DND-41 (cell line): ENCODE data around the gene ALDH16A1.

Experiments
- ATAC-seq: fragments of 200-7000 bp; cut with Tn5 transposase; 3 replicates; pipeline ENCODE4 v1.9.1; 2021; ENCODE audit warnings: low read depth; ENCODE audit not compliant: insufficient read depth
- DNase-seq: peaks from one replicate; pipeline ENCODE4 v3.0.0-alpha.2; 2020
- H2AFZ ChIP-seq: 2 replicates; pipeline ENCODE4 v1.6.0; 2012; ENCODE audit warnings: low read depth, low read length
- H3K27ac ChIP-seq: 2 replicates; pipeline ENCODE4 v1.5.1; 2012; ENCODE audit warnings: low read length, inconsistent platforms
- H3K27me3 ChIP-seq: fragments of 200-600 bp; sonication (generic); 2 replicates; pipeline ENCODE4 v1.6.0; 2012; ENCODE audit warnings: low read length, mild to moderate bottlenecking, inconsistent platforms; ENCODE audit not compliant: insufficient read depth, poor library complexity
- H3K36me3 ChIP-seq: 2 replicates; pipeline ENCODE4 v1.5.1; 2012; ENCODE audit warnings: low read length, inconsistent platforms; ENCODE audit not compliant: insufficient read depth
- H3K4me1 ChIP-seq: 2 replicates; pipeline ENCODE4 v1.5.1; 2012; ENCODE audit warnings: mild to moderate bottlenecking, low read length; ENCODE audit not compliant: insufficient read depth
- H3K4me2 ChIP-seq: 2 replicates; pipeline ENCODE4 v1.6.0; 2012; ENCODE audit warnings: mild to moderate bottlenecking, moderate library complexity, low read length, inconsistent platforms; ENCODE audit not compliant: insufficient read depth
- H3K4me3 ChIP-seq, 2 experiments: fragments of 200-600 bp in 1 of 2; shearing (Covaris generic) in 1 of 2; 2 replicates each; pipeline ENCODE4 v1.5.1; 2012 to 2016; ENCODE audit warnings: inconsistent platforms in 2 of 2, low read length in 2 of 2, mild to moderate bottlenecking in 2 of 2, low read depth in 1 of 2, moderate library complexity in 1 of 2
- H3K79me2 ChIP-seq: 2 replicates; pipeline ENCODE4 v1.6.0; 2012; ENCODE audit warnings: low read length, inconsistent platforms; ENCODE audit not compliant: insufficient read depth
- H3K9ac ChIP-seq: 2 replicates; pipeline ENCODE4 v1.6.0; 2012; ENCODE audit warnings: low read depth, mild to moderate bottlenecking, inconsistent platforms, low read length, moderate library complexity
- H3K9me3 ChIP-seq: 2 replicates; pipeline ENCODE4 v1.5.1; 2012; ENCODE audit warnings: low read length, moderate library complexity, mild to moderate bottlenecking, inconsistent platforms; ENCODE audit not compliant: insufficient read depth, severe bottlenecking
- H4K20me1 ChIP-seq: 2 replicates; pipeline ENCODE4 v1.6.0; 2012; ENCODE audit warnings: low read length; ENCODE audit not compliant: insufficient read depth
- CTCF ChIP-seq: IDR thresholded peaks from 2 replicates; pipeline ENCODE4 v1.5.1; 2012; ENCODE audit warnings: borderline replicate concordance, low read length, moderate library complexity, mild to moderate bottlenecking; ENCODE audit not compliant: poor library complexity, severe bottlenecking; ENCODE audit errors: extremely low read depth
- EZH2 ChIP-seq: IDR thresholded peaks from 3 replicates; pipeline ENCODE4 v1.6.1; 2012; ENCODE audit warnings: borderline replicate concordance, low read depth, mild to moderate bottlenecking, moderate library complexity, low read length, inconsistent platforms; ENCODE audit not compliant: severe bottlenecking

The ALDH16A1 gene

GRCh38 chr19:49407482-49408015, 45.5 kb upstream of the ALDH16A1 start:
- DNase-seq = no peak
- no peak overlapping the region for H2AFZ ChIP-seq
- no peak overlapping the region for H3K4me2 ChIP-seq
- TF ChIP-seq EZH2 (no peak), CTCF (no peak)
- H3K4me3 ChIP-seq = no peak overlapping the region
- no peaks in the 10 kb centered on the region for H3K36me3 ChIP-seq
- no peak overlapping the region for H3K9ac ChIP-seq
- peaks cover 10% of the 10 kb centered on the region for H3K4me1 ChIP-seq
- no peak for ATAC-seq
- no peak overlapping the region for H3K27ac ChIP-seq
- H3K27me3 ChIP-seq = no peaks in the 10 kb centered on the region
- no peaks in the 10 kb centered on the region for H3K9me3 ChIP-seq
- no peaks in the 10 kb centered on the region for H4K20me1 ChIP-seq
- H3K79me2 ChIP-seq = no peaks in the 10 kb centered on the region

GRCh38 chr19:49408816-49409440, 44.1 kb upstream of the ALDH16A1 start:
- Histone ChIP-seq H3K9me3 (no peaks in the 10 kb centered on the region), H3K79me2 (no peaks in the 10 kb centered on the region), H4K20me1 (no peaks in the 10 kb centered on the region), H3K4me1 (peaks cover 10% of the 10 kb centered on the region), H3K36me3 (no peaks in the 10 kb centered on the region), H3K27me3 (no peaks in the 10 kb centered on the region), H2AFZ (0 out of 2 replicates have a peak overlapping the region, but pooled peaks have one; percentile 39), H3K4me2 (no peak overlapping the region), H3K9ac (no peak overlapping the region), H3K27ac (no peak overlapping the region), H3K4me3 (no peak overlapping the region)
- no peak for DNase-seq
- no peak for ATAC-seq
- TF ChIP-seq EZH2 (no peak), CTCF (no peak)

GRCh38 chr19:49409441-49410029, 43.5 kb upstream of the ALDH16A1 start:
- Histone ChIP-seq H2AFZ (peak overlapping the region; percentile 39; the same call in 1 of the 2 replicates), H3K27ac (no peak overlapping the region), H4K20me1 (no peaks in the 10 kb centered on the region), H3K9ac (no peak overlapping the region), H3K36me3 (no peaks in the 10 kb centered on the region), H3K79me2 (no peaks in the 10 kb centered on the region), H3K9me3 (no peaks in the 10 kb centered on the region), H3K4me2 (no peak overlapping the region), H3K27me3 (no peaks in the 10 kb centered on the region), H3K4me3 (no peak overlapping the region), H3K4me1 (peaks cover 10% of the 10 kb centered on the region)
- DNase-seq (peak; percentile 39), ATAC-seq (no peak; the same call in 2 of the 3 replicates)
- no peak for TF ChIP-seq EZH2
- no peak for TF ChIP-seq CTCF
